Liver (tissue), 9 donors: ENCODE data around the gene SCAP. TPM values are rescaled to one million over a fixed set of nuclear protein-coding genes. Genes with fewer than 3 reads are reported as not detected.
A peak's percentile ranks its signal among the peaks of the same experiment; 100 is the strongest.

Experiments
- DNase-seq: peaks from one replicate; pipeline ENCODE4 v3.0.0-alpha.2; 2017; ENCODE audit warnings: low spot score
- H3K27ac ChIP-seq, 2 donors: one replicate each; pipeline ENCODE4 v1.7.0; 2013; ENCODE audit warnings: inconsistent platforms in 2 of 2, low read length in 2 of 2, control low read depth in 1 of 2, low read depth in 1 of 2, mild to moderate bottlenecking in 1 of 2
- H3K27me3 ChIP-seq, 4 donors: one replicate each; pipeline versions ENCODE4 v1.6.1 to v1.7.0; 2013; ENCODE audit warnings: low read length in 3 of 4, inconsistent platforms in 1 of 4, mild to moderate bottlenecking in 1 of 4, moderate library complexity in 1 of 4; ENCODE audit not compliant: control insufficient read depth in 4 of 4, insufficient read depth in 4 of 4
- H3K36me3 ChIP-seq, 4 donors: one replicate each; pipeline versions ENCODE4 v1.6.1 to v1.7.0; 2013; ENCODE audit warnings: low read length in 3 of 4, mild to moderate bottlenecking in 3 of 4, low read depth in 1 of 4, moderate library complexity in 1 of 4; ENCODE audit not compliant: control insufficient read depth in 4 of 4, insufficient read depth in 3 of 4
- H3K4me1 ChIP-seq, 4 donors: one replicate each; pipeline versions ENCODE4 v1.6.1 to v1.7.0; 2013; ENCODE audit warnings: low read length in 3 of 4, mild to moderate bottlenecking in 3 of 4, moderate library complexity in 1 of 4; ENCODE audit not compliant: control insufficient read depth in 4 of 4, insufficient read depth in 4 of 4
- H3K4me3 ChIP-seq, 3 donors: one replicate each; pipeline versions ENCODE4 v1.6.1 to v1.7.0; 2013; ENCODE audit warnings: low read length in 3 of 3, control low read depth in 1 of 3, low read depth in 1 of 3, mild to moderate bottlenecking in 1 of 3
- H3K9ac ChIP-seq, 2 donors: one replicate each; pipeline ENCODE4 v1.7.0; 2013; ENCODE audit warnings: low read length in 2 of 2, mild to moderate bottlenecking in 2 of 2, moderate library complexity in 2 of 2, control low read depth in 1 of 2, low read depth in 1 of 2
- H3K9me3 ChIP-seq, 4 donors: one replicate each; pipeline versions ENCODE4 v1.6.1 to v1.7.0; 2013; ENCODE audit warnings: low read length in 3 of 4; ENCODE audit not compliant: control insufficient read depth in 4 of 4
- EGR1 ChIP-seq, 2 donors: IDR thresholded peaks; 2 replicates each; pipeline ENCODE4 v1.6.1; 2016 to 2018; ENCODE audit warnings: antibody characterized with exemption in 2 of 2, low read depth in 2 of 2
- FOXA1 ChIP-seq: IDR thresholded peaks from 2 replicates; pipeline ENCODE4 v1.6.1; 2016; ENCODE audit warnings: antibody characterized with exemption
- HNF4A ChIP-seq, 2 donors: conservative IDR thresholded peaks; 2 replicates each; pipeline ENCODE4 v1.6.1; 2016; ENCODE audit warnings: antibody characterized with exemption in 2 of 2, mild to moderate bottlenecking in 2 of 2
- JUND ChIP-seq, 2 donors: IDR thresholded peaks; 2 replicates each; pipeline ENCODE4 v1.6.1; 2016; ENCODE audit warnings: antibody characterized with exemption in 2 of 2
- NR2F2 ChIP-seq: IDR thresholded peaks from 2 replicates; pipeline ENCODE4 v1.6.1; 2016; ENCODE audit warnings: antibody characterized with exemption
- RAD21 ChIP-seq, 2 donors: IDR thresholded peaks; 2 replicates each; pipeline ENCODE4 v1.6.1; 2016; ENCODE audit warnings: antibody characterized with exemption in 2 of 2, mild to moderate bottlenecking in 2 of 2
- RXRA ChIP-seq, 2 donors: IDR thresholded peaks; 2 replicates each; pipeline ENCODE4 v1.6.1; 2017 to 2018; ENCODE audit warnings: antibody characterized with exemption in 2 of 2, mild to moderate bottlenecking in 1 of 2
- SP1 ChIP-seq: IDR thresholded peaks from 2 replicates; pipeline ENCODE4 v1.6.1; 2018; ENCODE audit warnings: antibody characterized with exemption, mild to moderate bottlenecking
- TAF1 ChIP-seq: conservative IDR thresholded peaks from 2 replicates; pipeline ENCODE4 v1.6.1; 2016; ENCODE audit warnings: antibody characterized with exemption, mild to moderate bottlenecking
- WGBS: extraction: QIAGEN DNeasy Blood & Tissue Kit; methylation state at CpG from one replicate; pipeline ENCODE4 v1.1.7; 2013; 5-methylcytosine and 5-hydroxymethylcytosine counted together
- polyA plus RNA-seq, 2 donors: library from polyadenylated mRNA; stranded (reverse) in 1 of 2; unstranded in 1 of 2; fragments of 200-250 nt in 1 of 2; fragments of >200 nt in 1 of 2; fragmentation: Nextera tagmentation in 1 of 2; extraction: Ambion mirVana in 1 of 2; gene quantifications; one replicate each; pipeline versions ENCODE4 v1.2.1 to v1.2.3, GENCODE V29; 2013 to 2015
- total RNA-seq, 2 donors: library from RNA; depleted of rRNA; stranded (reverse); fragments of >200 nt; gene quantifications; one replicate each; pipeline ENCODE4 v1.2.3, GENCODE V29; 2014
- TF ChIP-seq, protein P1 (sequence below): IDR thresholded peaks from 2 replicates; pipeline ENCODE4 v1.6.1; 2016; ENCODE audit warnings: antibody characterized with exemption, mild to moderate bottlenecking
- TF ChIP-seq, protein P2 (sequence below): IDR thresholded peaks from 2 replicates; pipeline ENCODE4 v1.6.1; 2016; ENCODE audit warnings: antibody characterized with exemption
- TF ChIP-seq, protein P3 (sequence below): IDR thresholded peaks from 2 replicates; pipeline ENCODE4 v1.6.1; 2016; ENCODE audit warnings: antibody characterized with exemption
- donor health status: healthy.
- donor health status: healthy.
- donor health status: healthy.
- donor health status: healthy.
- donor health status: healthy.

The SCAP gene
- total and polyA plus RNA-seq, 4 donors, result 25.9 to 84.8 (median 59.3) TPM

DNA sequence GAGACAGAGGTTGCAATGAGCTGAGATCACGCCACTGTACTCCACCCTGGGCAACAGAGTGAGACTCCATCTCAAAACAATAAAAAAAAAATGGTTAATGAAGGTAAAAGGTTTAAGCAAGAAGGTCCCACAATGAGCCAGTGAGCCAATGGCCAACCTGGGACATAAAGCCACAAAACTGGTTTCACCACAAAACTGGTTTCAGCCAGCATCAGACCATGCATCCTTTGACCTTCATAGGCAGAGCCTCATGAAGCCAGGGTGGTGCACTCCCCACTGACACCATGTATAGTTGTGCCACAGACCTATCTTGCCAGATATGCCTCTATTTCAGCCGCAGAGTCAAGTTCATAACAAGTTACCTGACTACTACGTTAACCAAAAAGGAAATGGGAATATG, 41.9 kb downstream of the SCAP start (continued):
- TF ChIP-seq TAF1 (no peak), EGR1 (IDR thresholded peaks at IDR 0.05; ENCODE audit: low read depth in 2 of 2) (no peak), RAD21 (IDR thresholded peaks at IDR 0.05) (no peak)
- TF ChIP-seq, protein P1, sequence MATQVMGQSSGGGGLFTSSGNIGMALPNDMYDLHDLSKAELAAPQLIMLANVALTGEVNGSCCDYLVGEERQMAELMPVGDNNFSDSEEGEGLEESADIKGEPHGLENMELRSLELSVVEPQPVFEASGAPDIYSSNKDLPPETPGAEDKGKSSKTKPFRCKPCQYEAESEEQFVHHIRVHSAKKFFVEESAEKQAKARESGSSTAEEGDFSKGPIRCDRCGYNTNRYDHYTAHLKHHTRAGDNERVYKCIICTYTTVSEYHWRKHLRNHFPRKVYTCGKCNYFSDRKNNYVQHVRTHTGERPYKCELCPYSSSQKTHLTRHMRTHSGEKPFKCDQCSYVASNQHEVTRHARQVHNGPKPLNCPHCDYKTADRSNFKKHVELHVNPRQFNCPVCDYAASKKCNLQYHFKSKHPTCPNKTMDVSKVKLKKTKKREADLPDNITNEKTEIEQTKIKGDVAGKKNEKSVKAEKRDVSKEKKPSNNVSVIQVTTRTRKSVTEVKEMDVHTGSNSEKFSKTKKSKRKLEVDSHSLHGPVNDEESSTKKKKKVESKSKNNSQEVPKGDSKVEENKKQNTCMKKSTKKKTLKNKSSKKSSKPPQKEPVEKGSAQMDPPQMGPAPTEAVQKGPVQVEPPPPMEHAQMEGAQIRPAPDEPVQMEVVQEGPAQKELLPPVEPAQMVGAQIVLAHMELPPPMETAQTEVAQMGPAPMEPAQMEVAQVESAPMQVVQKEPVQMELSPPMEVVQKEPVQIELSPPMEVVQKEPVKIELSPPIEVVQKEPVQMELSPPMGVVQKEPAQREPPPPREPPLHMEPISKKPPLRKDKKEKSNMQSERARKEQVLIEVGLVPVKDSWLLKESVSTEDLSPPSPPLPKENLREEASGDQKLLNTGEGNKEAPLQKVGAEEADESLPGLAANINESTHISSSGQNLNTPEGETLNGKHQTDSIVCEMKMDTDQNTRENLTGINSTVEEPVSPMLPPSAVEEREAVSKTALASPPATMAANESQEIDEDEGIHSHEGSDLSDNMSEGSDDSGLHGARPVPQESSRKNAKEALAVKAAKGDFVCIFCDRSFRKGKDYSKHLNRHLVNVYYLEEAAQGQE, result no peak

DNA sequence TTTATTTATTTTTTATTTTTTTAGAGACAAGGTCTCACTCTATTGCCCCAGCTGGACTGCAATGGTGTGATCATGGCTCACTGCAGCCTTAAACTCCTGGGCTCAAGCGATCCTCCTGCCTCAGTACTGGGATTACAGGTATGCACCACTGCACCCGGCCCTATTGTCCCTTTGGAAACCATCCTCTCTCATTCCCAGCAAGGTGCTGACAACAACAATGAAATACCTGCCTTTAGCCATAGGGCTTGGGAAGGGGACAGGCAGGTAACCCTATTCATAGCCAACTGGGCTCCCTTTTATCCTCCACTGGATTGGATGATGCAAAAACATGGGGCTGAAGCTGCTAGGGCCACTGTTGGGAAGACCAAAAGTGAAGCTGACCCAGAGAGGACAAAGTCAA, 43.1 kb downstream of the SCAP start:
- TF ChIP-seq SP1 (no peak), RXRA (IDR thresholded peaks at IDR 0.05) (no peak), JUND (IDR thresholded peaks at IDR 0.05) (no peak)
- TF ChIP-seq, protein P2, sequence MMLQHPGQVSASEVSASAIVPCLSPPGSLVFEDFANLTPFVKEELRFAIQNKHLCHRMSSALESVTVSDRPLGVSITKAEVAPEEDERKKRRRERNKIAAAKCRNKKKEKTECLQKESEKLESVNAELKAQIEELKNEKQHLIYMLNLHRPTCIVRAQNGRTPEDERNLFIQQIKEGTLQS, result no peak
- H3K9me3 ChIP-seq, result no peaks in the 10 kb centered on the region
- peaks cover 5 to 45% (median 24%) of the 10 kb centered on the region in 4 donors for H3K4me1 ChIP-seq
- no peaks in the 10 kb centered on the region for H3K27me3 ChIP-seq
- H3K9ac ChIP-seq, result no peak overlapping the region
- WGBS, result 96% methylated on average over 2 of the region's 2 CpGs
- peaks cover 0 to 29% (median 14%) of the 10 kb centered on the region in 4 donors for H3K36me3 ChIP-seq
- no peak overlapping the region for H3K27ac ChIP-seq
- no peak overlapping the region for H3K4me3 ChIP-seq
- peak; percentile 17 for DNase-seq

DNA sequence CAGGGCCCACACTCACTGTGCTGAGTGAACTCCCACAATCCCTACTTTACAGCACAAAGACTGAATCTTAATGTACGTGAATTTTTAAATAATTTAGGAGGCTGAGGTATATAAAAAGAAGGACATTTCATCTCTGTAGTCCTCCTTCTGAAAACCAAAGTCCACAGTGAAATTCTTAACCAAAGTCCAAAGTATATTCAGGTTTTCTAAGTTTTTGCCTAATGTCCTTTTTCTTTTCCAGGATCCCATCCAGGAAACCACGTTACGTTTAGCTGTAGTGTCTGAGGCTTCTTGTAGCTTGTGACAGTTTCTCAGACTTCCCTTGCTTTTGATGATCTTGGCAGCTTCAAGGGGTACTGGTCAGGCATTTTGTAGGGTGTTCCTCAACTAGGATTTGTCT, 44.5 kb downstream of the SCAP start:
- Histone ChIP-seq H3K4me1 (peaks cover 5 to 42% (median 19%) of the 10 kb centered on the region in 4 donors), H3K27me3 (no peaks in the 10 kb centered on the region), H3K36me3 (peaks cover 1 to 36% (median 19%) of the 10 kb centered on the region in 4 donors), H3K27ac (no peak overlapping the region), H3K4me3 (no peak overlapping the region), H3K9me3 (no peaks in the 10 kb centered on the region), H3K9ac (no peak overlapping the region)
- no peak for TF ChIP-seq EGR1 (IDR thresholded peaks at IDR 0.05; ENCODE audit: low read depth in 2 of 2)
- TF ChIP-seq FOXA1, result no peak
- TF ChIP-seq, protein P3, sequence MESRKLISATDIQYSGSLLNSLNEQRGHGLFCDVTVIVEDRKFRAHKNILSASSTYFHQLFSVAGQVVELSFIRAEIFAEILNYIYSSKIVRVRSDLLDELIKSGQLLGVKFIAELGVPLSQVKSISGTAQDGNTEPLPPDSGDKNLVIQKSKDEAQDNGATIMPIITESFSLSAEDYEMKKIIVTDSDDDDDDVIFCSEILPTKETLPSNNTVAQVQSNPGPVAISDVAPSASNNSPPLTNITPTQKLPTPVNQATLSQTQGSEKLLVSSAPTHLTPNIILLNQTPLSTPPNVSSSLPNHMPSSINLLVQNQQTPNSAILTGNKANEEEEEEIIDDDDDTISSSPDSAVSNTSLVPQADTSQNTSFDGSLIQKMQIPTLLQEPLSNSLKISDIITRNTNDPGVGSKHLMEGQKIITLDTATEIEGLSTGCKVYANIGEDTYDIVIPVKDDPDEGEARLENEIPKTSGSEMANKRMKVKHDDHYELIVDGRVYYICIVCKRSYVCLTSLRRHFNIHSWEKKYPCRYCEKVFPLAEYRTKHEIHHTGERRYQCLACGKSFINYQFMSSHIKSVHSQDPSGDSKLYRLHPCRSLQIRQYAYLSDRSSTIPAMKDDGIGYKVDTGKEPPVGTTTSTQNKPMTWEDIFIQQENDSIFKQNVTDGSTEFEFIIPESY, result no peak
- no peak for TF ChIP-seq NR2F2
- TF ChIP-seq HNF4A (conservative IDR thresholded peaks at IDR 0.05), result peak; percentile 60 to 70
- DNase-seq, result no peak
- 62% methylated on average over 3 of the region's 3 CpGs for WGBS
